ENCODE measurements around the gene EFHC1. TPM values are rescaled to one million over a fixed set of nuclear protein-coding genes. Genes with fewer than 3 reads are reported as not detected.

Gene EFHC1
- polyA plus RNA-seq, 1 donor from 2014 or later: 7.1 TPM

DNA sequence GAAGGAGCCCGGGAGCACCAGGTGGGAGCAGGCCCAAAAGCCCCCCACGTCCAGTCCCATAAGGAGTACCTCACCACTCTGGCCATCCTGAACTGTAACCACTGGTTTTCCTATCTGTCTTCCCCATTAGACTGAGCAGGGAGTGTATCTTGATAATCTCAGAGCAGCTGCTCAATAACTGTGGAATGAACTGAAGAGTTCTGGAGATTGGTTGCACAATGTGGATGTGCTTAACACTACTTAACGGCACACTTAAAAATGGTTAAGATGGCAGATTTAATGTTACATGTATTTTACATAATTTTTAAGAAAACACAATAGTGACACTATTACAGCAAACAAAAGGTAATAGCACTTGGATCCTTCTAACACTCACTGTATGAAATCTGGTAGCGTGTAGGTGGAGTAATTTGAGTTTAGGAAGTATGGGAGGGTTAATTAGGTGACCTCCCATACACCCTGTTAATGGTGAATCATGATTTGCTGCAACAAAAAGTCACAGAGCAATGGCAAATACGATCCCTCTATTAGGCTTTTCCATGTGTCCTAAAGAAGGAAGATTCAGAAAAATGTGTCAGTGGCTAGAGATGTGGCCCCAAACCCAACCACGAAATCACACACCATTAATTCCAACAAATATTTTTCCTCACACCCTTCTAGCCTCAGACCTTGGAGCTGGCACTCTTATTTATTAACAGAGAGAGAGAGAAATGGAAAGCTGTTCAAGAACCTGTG, 138.3 kb downstream of the EFHC1 start:
- Mint-ChIP-seq H3K4me3 (no peak overlapping the region), H3K4me1 (peaks cover 16 to 30% (median 17%) of the 10 kb centered on the region in 3 donors), H3K36me3 (peaks cover 2% of the 10 kb centered on the region), H3K27ac (no peak overlapping the region), H3K9me3 (no peaks in the 10 kb centered on the region), H3K27me3 (no peaks in the 10 kb centered on the region)

DNA sequence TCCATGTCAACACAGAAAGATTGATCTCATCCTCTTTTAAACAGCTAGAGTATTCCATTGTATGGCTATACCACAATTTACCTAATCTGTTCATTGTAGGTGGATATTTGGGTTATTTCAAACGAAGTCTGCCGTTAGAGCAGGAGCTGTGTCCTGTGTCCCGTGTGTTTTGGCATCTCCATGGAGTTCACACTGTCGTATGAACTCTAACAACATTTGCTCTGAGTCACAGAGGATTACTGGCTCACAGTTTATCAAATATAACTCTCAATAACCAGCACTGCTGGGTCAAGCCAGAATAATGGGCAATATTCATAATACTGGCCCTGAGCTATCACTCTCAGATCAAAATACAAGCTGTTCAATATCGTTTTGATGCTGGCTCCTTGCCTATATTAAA, 140.3 kb downstream of the EFHC1 start:
- H3K4me1 Mint-ChIP-seq: peaks cover 24 to 34% (median 26%) of the 10 kb centered on the region in 3 donors
- no peaks in the 10 kb centered on the region for H3K9me3 Mint-ChIP-seq
- H3K4me3 Mint-ChIP-seq: no peak overlapping the region
- H3K36me3 Mint-ChIP-seq: peaks cover 2% of the 10 kb centered on the region
- H3K27me3 Mint-ChIP-seq: no peaks in the 10 kb centered on the region
- no peak overlapping the region for H3K27ac Mint-ChIP-seq

DNA sequence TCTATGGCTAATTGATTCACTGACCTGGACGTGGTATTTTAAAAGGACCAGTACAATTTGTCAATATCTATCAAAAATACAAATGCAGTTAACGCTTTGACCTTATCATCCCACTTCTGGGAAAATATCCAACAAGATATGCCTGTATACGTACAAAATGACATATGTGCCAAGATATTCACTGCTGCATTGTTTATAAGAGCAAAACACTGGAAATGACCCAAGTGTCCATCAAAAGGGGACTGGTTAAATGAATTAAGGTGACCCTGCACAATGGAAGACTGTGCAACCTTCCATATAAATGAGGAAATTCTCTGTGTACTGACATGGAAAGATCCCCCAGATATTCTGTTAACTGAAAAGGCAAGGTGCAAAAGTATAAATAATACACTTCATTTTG, 142.8 kb downstream of the EFHC1 start:
- Mint-ChIP-seq H3K4me1 (peaks cover 38 to 45% (median 43%) of the 10 kb centered on the region in 3 donors), H3K36me3 (peaks cover 2% of the 10 kb centered on the region), H3K27me3 (no peaks in the 10 kb centered on the region), H3K9me3 (no peaks in the 10 kb centered on the region), H3K27ac (peak overlapping the region in 2 of 3 donors; percentile 28 to 54), H3K4me3 (peak overlapping the region in 1 of 4 donors; percentile 19)

DNA sequence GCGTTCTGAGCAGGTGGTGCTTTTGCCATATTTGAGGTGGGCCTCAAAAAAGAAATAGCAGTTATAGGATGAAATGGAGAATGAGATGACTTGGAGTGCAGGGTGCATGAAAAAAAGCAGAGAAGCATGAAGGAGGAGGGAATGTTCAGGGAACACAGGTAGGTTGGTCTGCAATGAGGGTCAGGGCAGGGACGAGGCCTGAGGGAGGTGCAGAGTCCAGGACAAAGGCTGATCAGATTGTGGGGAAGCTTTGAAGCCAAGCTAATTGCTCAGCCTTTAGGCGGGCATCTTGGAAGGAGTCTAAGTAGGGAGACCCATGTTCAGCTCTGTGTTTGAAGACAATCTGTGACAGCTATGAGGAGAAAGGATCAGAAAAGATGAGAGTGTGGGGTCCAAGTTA, 144.7 kb downstream of the EFHC1 start:
- Mint-ChIP-seq H3K9me3 (no peaks in the 10 kb centered on the region), H3K27me3 (no peaks in the 10 kb centered on the region), H3K36me3 (peaks cover 2% of the 10 kb centered on the region), H3K27ac (no peak overlapping the region), H3K4me3 (peak overlapping the region in 1 of 4 donors; percentile 42), H3K4me1 (peaks cover 46 to 50% (median 49%) of the 10 kb centered on the region in 3 donors)

DNA sequence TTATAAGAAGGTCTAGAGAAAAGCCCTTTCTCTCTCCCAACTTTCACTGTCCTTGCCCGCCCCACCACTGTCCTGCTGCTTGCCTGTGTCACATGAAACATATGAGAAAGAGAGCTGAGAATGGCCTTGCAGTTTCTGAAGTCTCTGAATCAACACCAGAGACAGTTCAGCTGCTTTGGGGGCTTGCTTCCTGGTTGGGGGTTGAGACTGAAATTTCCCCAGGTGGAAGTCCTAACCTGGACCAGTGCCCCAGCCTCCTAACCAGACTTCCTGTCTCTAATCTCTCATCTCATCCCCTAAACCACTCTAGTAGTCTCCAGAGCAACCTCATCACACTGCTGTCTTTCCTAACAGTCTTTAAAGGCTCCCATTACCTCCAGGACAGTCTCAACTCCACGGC, 146.1 kb downstream of the EFHC1 start:
- Mint-ChIP-seq H3K27ac (no peak overlapping the region), H3K36me3 (peaks cover 2% of the 10 kb centered on the region), H3K27me3 (no peaks in the 10 kb centered on the region), H3K4me3 (peak overlapping the region in 1 of 4 donors; percentile 65), H3K4me1 (peaks cover 48 to 55% (median 49%) of the 10 kb centered on the region in 3 donors), H3K9me3 (no peaks in the 10 kb centered on the region)

DNA sequence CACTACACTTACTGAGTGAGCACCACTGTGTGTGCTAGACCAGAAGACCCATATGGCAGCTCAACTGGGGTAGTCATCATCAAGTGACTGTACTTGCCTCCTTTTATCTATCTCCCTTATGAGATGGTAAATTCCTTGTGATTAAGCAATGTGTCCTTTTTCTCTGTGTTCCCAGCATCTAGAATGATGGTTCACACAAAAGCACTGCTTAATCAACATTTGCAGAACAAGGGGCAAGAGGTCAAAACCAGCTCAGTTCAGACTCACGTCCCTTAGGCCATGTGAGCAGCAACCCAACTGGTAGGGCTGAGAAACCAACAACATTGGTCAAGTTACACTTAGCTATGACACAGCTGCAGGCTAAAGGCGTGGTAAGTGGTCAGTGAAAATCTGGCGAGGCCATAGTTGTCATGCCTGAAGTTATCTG, 146.7 kb downstream of the EFHC1 start:
- H3K4me1 Mint-ChIP-seq: peaks cover 50 to 61% (median 54%) of the 10 kb centered on the region in 3 donors
- no peaks in the 10 kb centered on the region for H3K9me3 Mint-ChIP-seq
- peak overlapping the region in 1 of 4 donors; percentile 71 for H3K4me3 Mint-ChIP-seq
- peaks cover 2% of the 10 kb centered on the region for H3K36me3 Mint-ChIP-seq
- no peak overlapping the region for H3K27ac Mint-ChIP-seq
- H3K27me3 Mint-ChIP-seq: no peaks in the 10 kb centered on the region

DNA sequence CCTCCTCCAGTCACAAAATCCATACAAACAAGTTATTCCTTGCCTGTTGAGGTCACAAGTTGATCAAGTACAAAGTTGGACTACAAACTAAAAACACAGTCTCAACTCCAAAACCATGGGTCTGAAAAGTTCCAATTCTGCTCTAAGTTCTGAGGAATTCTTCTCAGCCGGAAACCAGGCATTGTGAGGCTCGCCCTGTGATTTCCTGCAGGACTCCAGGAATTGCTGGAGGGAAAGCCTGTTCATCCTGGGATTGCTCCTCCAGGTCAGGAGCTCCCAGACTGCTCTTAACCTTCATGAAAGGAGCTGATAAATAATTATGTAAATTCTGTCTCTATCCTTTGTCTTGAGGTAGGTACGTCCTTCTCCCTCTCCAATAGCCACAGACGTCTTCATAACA, 148.2 kb downstream of the EFHC1 start:
- H3K27me3 Mint-ChIP-seq: no peaks in the 10 kb centered on the region
- peaks cover 50 to 65% (median 57%) of the 10 kb centered on the region in 3 donors for H3K4me1 Mint-ChIP-seq
- peaks cover 2% of the 10 kb centered on the region for H3K36me3 Mint-ChIP-seq
- no peaks in the 10 kb centered on the region for H3K9me3 Mint-ChIP-seq
- no peak overlapping the region for H3K4me3 Mint-ChIP-seq
- no peak overlapping the region for H3K27ac Mint-ChIP-seq

DNA sequence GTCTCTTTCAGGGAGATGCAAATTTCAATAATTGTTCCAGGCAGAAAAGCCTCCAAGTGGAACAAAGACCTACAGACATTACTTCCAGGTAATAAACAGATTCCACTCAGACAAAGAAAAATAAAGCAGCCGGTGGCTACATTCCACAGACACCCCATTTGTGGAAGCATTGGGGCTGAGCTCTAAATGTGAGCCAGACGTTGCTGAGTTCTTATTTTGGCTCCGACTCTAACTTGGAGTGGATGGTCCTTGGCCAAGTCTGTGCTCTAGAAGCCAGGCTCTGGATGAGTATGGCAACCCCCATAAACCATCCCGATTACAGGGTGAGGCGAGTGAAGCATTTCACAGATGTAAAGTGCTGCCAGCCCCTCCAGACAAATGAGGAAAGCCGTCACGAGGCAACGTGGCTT, 150.2 kb downstream of the EFHC1 start:
- Mint-ChIP-seq H3K4me1 (peaks cover 55 to 65% (median 61%) of the 10 kb centered on the region in 3 donors), H3K4me3 (no peak overlapping the region)

DNA sequence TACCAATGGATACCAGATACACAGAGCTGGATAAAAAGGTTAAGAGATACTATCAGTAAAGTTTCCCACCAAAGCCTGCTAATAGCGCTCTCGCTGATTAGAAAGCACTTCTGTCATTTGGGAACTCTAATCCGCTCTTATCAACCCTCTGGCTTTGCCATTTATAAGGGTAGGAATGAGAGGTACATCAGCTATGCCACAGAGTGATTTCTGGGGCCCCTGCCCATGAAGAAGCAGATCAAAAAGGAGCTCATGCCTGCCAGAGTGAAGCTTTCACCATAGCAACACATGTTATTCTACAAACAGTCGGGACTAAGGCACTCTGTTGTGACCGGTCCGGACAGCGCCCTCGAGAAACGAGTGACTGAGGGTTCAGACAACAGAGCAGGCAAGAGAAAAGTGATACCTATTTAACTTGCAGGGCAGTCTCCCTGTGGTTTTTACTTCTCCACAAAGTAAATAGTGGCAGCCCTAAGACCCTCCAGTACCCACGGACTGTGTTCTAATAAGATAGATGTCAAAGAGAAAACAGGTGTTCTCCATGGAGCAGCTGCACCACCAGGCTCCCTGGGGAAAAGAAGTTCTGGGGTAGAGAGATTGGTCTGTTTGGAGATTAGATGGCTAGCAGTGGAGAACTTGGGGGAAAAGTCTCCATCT, 151.1 kb downstream of the EFHC1 start:
- no peak overlapping the region for H3K27ac Mint-ChIP-seq
- H3K27me3 Mint-ChIP-seq: no peaks in the 10 kb centered on the region
- no peaks in the 10 kb centered on the region for H3K9me3 Mint-ChIP-seq
- peaks cover 60 to 68% (median 60%) of the 10 kb centered on the region in 3 donors for H3K4me1 Mint-ChIP-seq
- H3K36me3 Mint-ChIP-seq: no peaks in the 10 kb centered on the region
- no peak overlapping the region for H3K4me3 Mint-ChIP-seq

More for the DNA sequence above, 150.2 kb downstream of the EFHC1 start:
- Mint-ChIP-seq H3K27me3 (no peaks in the 10 kb centered on the region), H3K36me3 (no peaks in the 10 kb centered on the region), H3K9me3 (no peaks in the 10 kb centered on the region), H3K27ac (no peak overlapping the region)

DNA sequence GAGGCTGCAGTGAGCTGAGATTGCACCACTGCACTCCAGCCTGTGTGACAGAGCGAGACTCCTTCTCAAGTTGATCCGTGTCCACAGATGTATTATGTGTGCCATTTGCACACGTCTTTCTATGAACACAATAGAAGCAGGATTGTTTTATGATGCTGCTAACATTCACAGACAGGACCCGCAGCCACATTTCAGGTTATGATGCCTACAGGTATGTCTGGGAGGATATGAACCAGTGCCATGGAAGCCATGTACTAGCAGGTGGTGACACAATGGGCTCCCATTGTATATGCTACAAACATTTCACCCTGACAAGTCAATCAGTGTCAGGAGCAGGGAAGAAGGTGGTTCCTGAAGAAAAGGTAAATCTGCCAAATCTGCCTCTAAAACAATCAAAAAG, 152.4 kb downstream of the EFHC1 start:
- Mint-ChIP-seq H3K4me1 (peaks cover 52 to 60% (median 56%) of the 10 kb centered on the region in 3 donors), H3K4me3 (no peak overlapping the region), H3K9me3 (no peaks in the 10 kb centered on the region), H3K36me3 (peaks cover 1% of the 10 kb centered on the region), H3K27me3 (no peaks in the 10 kb centered on the region), H3K27ac (no peak overlapping the region)

DNA sequence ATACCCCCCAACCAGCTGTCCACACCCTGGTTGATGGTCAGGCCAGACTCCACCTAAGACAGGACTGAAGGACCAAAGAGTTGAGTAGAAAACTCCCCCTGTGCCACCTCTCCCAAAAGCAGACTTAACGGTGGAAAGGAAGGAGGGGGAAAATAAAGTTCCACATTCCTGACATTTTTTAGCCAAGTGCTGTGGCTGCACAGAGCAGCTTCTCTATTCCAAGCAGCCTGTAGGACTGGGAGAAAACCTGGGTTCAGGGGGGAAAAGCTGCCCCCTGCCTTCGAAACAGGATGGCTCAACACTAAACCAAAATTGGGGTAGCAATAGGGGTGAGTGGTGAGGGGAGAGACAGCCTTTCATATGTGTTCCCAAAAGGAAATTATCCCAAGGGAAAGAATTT, 153.2 kb downstream of the EFHC1 start:
- peak overlapping the region in 3 of 4 donors; percentile 44 to 84 (median 83) for H3K4me3 Mint-ChIP-seq
- H3K27ac Mint-ChIP-seq: peak overlapping the region in 2 of 3 donors; percentile 67 to 73
- H3K27me3 Mint-ChIP-seq: no peaks in the 10 kb centered on the region
- H3K9me3 Mint-ChIP-seq: no peaks in the 10 kb centered on the region
- H3K36me3 Mint-ChIP-seq: peaks cover 2% of the 10 kb centered on the region
- H3K4me1 Mint-ChIP-seq: peaks cover 56 to 62% (median 56%) of the 10 kb centered on the region in 3 donors

Other genes with a start within 250 kb of the EFHC1 start
- gene IL17A, start 234.0 kb upstream of the EFHC1 start, polyA plus RNA-seq: not detected
- not detected for gene IL17F, start 175.8 kb upstream of the EFHC1 start, polyA plus RNA-seq
- gene MCM3, start 135.6 kb upstream of the EFHC1 start, polyA plus RNA-seq: 56.1 TPM
- 6.4 TPM for gene PAQR8, start 58.2 kb upstream of the EFHC1 start, polyA plus RNA-seq
- 7.5 TPM for gene TRAM2, start 156.7 kb downstream of the EFHC1 start, polyA plus RNA-seq